Activated CD8-positive, alpha-beta memory T cell treated with anti-CD3 and anti-CD28 coated beads for 1 hour (primary cell): ENCODE measurements around the gene PEX6.
"Not testable (repeated sequence)": the region's sequence is repeated elsewhere in the genome, so short reads cannot be mapped to it uniquely, and the experiment has no call there.

Source experiments
- DNase-seq, 2 donors: peaks; one replicate each; pipeline ENCODE4 v3.0.0-alpha.2; 2020; ENCODE audit warnings: low read depth in 1 of 2; ENCODE audit errors: extremely low read depth in 1 of 2

PEX6 gene

DNA sequence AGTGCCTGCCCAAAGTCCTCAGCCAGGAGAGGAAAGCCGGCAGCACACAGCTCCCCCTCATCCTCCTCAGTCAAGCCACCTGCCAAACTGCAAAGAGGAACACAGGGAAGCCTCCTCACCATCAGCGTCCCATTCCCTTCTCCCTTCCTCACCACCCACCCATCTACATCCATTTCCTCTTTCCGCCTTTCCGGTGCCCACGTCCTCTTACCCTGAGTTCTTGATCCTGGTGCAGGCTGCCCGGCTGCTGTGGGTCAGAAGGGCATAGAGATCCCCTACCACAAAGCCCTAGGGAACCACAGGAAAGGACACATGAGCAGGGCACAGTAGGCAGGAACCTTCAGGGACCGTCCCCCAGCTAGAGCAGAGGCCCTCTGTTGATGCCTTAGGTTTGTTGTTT is 12.4 kb downstream of the PEX6 start:
- DNase-seq = no peak

DNA sequence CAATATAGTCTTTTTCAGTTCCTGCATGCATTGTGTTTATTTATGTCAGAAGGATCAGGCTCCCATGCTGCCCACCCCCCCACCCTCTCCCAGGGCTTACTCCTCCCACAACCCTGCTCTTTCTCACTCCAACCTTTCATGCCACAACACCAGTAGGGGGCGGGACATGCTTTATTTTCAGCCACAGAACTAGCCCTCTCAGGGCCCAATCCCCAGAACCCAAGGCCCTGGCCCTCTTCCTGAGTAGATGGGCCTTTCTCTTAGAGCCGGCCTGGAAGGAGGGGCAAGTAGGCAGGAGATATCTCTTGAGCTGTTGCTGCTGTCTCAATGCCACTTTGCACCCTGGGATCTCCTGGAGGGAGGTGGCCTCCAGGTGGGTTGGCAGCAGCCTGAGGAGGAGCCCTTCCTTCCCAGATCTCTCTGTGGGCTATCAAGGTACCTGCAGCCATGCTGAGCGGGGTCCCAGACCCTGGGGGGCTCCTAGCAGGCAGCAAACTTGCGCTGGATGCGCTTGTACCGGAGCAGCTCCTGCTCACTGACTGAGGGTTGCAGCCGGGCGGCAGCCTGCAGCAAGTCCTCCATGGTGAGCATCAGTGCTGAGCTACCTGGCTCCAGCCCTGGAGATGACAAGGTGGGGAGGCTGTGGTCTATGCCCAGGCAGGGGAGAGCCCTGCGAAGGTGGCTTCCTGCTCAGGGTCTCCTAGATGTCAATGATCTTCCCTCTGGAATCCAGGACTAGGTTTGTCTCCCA is 15.0 kb downstream of the PEX6 start:
- no peak for DNase-seq

DNA sequence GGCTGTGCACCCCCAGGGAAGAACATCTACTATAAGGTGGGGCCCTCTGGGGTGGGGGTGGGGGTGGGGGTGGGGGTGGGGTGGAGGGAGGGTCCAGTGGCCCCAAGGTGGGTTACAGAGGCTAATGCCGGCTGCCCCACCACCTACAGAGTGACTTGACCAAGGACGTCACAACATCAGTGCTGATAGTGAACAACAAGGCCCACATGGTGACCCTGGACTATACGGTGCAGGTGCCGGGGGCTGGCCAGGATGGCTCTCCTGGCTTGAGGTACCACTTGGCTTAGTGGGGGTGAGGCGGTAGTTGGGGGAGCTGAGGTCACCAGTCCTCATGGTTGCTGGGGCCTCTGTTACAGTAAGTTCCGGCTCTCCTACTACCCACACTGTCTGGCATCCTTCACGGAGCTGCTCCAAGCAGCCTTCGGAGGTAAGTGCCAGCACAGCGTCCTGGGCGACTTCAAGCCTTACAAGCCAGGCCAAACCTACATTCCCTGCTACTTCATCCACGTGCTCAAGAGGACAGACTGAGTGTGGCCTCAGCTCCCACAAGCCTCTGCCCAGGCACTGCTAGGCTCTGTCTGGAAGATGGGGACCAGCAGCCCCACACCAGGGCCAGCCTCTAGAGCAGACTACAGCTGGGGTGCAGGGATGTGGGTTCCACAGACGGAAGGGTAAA is 15.7 kb downstream of the PEX6 start:
- DNase-seq = no peak

DNA sequence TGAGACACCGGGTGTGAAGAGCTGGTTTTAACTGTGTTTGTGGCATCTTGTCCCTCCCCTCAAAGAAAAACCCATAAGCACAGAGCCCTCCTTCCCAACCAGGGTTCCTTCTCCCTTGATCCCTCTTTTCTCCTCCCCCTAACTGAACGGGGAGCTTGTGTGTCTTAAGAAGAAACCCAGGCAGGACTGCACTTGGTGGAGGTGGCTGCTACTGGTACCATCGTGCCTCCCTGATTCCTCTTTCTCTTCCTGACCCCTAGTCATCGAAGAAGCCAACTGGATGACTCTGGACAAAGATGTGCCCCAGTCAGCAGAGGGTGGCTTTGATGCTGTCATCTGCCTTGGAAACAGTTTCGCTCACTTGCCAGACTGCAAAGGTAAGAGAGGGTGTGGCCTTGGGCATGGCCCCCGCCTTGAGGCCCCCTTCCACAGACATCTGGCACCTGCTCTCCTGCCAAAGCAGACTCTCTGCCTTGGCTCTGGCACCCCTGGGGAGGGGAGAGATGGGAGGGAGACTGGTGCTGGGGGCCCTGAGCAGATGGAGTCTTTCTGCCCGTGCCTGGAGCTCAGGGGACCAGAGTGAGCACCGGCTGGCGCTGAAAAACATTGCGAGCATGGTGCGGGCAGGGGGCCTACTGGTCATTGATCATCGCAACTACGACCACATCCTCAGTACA is 16.3 kb downstream of the PEX6 start:
- DNase-seq = no peak

DNA sequence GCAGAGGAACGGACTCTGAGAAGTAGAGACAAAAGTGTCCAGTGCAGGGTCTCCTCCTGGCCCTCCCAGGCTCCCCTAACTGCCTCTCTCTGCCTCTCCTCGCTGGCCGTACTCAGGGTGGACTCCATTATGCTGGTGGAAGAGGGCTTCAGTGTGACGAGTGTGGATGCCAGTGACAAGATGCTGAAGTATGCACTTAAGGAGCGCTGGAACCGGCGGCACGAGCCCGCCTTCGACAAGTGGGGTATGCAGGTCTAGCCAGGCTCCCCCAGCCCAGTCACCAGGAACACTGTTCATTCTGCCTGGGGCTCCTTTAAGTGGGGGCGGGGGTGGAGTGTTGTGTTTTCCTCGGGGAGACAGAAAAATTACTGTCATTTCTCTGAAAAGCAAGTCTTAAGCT is 16.9 kb downstream of the PEX6 start:
- no peak for DNase-seq

DNA sequence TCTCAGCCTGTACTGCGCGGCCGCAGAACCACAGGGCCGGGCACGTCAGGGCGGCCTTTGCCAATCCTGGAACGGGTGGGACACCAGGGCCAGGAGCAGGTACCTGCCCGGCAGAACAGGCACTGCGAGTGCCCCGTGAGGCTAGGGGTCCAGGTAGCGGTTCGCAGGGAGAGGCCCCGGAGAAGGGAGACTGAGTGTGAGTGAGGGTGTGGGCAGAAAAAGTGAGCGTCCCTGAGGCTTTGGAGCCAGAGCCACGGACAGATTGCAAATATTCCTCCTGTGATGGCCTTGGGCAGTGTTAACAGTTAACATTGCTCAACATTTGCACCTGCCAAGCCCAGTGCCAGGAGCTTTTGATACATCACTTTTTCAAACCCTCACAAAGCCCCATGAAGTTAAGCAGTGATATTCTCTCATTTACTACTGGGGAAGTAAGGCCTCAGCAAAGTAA is 17.9 kb downstream of the PEX6 start:
- no peak for DNase-seq

DNA sequence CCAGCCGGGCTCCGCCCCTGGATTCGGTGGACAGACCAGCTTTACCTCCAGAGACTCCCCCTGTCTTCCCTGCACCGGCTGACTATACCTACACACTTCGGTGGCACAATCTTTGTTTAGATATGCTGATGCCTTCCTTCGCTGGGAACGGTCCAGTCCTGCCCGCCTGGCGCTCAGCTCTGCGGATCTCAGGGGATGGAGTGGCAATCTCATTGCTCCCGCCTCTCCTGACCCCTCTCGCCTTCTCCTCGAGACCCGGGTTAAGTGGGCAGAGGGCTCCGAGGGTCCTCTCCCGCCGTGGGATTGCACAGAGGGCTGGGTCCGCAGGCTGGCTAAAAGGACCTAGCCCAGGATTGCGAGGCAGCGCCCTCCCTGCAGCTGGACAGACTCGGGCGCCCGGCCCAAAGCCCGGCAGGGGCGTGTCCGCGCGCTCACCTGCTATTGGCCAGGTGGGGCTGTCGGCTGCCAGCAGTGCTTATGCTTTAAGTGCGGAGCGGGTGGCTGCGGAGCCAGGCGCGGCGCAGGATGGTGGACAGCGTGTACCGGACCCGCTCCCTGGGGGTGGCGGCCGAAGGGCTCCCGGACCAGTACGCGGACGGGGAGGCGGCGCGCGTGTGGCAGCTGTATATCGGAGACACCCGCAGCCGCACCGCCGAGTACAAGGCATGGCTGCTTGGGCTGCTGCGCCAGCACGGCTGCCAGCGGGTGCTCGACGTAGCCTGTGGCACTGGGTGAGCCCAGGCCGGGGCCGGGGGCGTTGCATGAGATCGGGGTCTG is 18.6 kb downstream of the PEX6 start, which contains the start of gene GNMT:
GNMT (plus strand) TSS at position 512 of the 777 bp plus-strand sequence; CDS start at position 526, 14 bp downstream.
- peak in 1 of 2 donors; percentile 11 for DNase-seq

DNA sequence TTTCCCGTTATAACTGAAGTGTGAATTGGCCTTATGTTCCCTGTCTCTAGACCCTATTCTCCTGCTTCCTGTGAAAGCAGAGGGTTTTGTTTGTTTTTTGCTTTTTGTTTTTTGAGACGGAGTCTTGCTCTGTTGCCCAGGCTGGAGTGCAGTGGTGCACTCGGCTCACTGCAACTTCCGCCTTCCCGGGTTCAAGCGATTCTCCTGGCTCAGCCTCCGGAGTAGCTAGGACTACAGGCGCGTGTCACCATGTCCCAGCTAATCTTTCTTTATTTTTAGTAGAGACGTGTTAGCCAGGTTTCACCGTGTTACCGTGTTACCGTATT is 19.1 kb downstream of the PEX6 start:
- no peak for DNase-seq

DNA sequence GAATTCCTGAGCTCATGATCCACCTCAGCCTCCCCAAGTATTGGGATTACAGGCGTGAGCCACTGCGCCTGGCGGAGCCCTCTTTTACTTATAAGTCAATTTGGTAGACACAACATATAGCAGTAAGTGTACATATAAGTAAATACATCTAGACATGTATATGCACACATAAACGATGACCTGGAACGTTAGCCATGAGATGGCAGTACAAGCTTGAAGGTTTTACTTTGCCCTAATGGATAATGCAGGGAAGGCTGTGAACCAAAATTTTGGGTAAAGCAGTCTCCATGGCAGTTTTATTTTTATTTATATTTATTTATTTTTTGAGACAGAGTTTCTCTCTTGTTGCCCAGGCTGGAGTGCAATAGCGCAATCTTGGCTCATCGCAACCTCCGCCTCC is 20.9 kb downstream of the PEX6 start:
- no peak for DNase-seq

DNA sequence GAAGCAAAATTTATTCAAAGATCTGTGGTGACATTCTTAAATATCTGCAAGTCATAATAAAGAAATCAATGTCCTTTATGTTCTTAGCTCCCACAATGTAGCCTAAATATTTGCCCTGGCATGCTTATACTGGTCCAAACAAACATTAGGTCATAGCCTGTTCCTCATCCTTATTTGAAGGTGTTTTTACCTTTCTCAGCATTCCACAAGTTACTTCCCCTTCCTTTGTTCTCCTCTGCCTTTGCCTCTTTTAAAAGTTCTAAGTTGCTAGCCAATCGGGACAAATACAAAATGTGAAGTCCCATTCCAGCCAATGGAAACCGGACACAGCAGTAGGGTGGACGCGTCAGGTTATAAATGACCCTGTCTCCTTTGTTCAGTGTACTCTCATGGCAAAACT is 24.6 kb downstream of the PEX6 start:
- not testable (repeated sequence) for DNase-seq

DNA sequence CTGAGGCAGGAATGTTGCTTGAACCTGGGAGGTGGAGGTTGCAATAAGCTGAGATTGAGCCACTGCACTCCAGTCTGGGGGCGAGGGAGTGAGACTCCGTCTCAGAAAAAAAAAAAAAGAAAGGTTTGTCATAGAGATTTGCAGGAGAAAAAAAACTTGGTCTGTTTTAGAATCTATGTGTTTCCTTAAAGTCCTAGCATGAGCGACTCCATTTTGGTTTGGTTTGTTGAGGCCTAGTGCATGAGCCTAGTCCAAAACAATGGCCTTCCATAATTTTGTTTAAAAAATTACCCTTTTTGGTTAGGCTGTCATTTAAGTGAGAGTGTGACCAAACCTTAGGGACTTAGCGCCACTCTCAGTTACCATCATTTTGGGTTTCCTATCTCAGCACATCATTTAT is 26.6 kb downstream of the PEX6 start:
- DNase-seq = no peak

DNA sequence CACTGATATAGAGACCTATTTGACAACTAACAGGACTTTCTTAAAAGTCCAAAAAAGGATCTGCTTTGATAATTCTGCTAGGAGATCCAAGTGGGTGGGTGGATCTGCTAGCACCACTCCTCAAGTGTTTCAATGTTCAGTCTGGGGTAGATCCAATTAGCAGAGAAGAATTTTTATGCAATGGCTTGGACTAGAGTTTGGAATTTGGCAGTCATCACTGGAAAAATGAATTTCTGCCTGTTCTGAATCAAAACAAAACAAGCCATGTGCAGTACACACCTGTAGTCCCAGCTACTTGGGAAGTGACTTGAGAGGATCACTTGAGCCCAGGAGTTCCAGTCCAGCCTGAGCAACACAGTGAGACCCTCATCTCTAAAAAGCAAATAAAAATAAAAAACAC is 31.0 kb downstream of the PEX6 start:
- no peak for DNase-seq

DNA sequence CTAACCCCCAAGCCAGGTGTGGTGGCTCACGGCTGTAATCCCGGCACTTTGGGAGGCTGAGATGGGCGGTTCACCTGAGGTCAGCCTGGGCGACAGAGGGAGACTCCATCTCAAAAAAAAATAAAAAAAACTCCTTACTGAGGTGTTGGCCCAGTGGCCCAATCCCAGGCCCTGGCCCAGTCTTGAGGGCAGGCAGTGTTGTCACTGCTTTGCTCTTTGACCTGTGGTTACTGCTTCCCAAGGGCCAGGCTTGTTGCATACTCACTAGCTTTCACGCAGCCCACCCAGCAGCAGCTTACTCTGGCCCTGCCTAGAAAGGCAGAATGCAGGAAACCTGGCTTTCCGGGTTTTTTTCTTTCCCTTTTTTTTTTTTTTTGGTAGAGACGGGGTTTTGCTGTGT is 36.5 kb downstream of the PEX6 start:
- no peak for DNase-seq

DNA sequence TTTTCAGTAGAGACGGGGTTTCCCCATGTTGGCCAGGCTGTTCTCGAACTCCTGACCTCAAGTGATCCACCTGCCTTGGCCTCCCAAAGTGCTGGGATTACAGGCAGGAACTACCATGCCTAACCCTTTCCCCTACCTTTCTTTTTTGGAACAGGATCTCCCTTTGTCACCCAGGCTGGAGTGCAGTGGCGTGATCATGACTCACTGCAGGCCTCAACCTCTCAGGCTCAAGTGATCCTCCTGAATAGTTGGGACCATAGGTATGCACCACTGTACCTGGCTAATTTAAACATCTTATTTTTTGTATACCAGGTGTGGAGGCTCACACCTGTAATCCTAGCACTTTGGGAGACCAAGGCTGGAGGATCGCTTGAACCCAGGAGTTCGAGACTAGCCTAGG is 37.6 kb downstream of the PEX6 start:
- DNase-seq = not testable (repeated sequence)

DNA sequence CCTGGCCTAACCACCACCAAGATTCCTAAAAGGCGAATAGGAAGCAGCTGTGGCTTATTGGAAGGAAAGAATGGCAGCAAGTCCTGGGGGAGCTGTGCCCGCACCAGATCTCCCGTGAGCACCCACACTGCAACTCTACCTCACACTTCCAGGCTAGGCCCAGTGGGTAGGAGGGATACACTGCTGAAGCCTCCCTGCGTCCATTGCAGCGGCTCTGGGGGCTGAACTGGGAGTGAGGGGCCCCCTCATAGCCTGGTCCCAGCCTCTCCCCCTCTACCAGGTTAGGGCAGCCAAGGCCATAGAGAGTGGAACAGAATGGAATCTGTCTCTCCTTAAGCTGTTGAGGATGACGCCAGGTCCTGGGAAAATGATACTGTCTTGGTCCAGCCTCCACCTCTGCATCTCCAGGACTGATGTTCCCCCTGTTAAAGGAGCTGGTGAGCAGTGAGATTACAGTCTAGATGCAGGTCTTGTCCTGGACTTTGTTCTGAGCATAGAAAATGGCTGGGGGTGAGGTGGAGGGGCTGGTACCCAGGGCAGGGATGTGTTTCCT is 38.4 kb downstream of the PEX6 start:
- no peak for DNase-seq

DNA sequence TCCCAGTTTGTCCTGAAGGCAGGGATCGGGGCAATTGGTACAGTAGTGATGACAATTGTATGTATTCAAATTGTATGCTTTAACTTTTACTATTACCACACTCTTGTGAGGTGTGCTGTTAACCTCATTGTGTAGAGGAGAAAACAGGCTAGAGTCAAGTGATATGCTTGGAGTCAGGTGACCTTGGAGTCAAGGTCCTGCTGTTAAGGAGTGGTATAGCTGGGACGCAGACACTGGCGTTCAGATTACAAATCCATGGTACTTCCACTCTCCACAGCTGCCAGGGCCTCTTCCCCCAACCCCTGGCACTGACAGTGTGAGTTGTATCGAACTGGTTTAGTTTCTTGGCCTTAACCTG is 39.2 kb downstream of the PEX6 start:
- no peak for DNase-seq

DNA sequence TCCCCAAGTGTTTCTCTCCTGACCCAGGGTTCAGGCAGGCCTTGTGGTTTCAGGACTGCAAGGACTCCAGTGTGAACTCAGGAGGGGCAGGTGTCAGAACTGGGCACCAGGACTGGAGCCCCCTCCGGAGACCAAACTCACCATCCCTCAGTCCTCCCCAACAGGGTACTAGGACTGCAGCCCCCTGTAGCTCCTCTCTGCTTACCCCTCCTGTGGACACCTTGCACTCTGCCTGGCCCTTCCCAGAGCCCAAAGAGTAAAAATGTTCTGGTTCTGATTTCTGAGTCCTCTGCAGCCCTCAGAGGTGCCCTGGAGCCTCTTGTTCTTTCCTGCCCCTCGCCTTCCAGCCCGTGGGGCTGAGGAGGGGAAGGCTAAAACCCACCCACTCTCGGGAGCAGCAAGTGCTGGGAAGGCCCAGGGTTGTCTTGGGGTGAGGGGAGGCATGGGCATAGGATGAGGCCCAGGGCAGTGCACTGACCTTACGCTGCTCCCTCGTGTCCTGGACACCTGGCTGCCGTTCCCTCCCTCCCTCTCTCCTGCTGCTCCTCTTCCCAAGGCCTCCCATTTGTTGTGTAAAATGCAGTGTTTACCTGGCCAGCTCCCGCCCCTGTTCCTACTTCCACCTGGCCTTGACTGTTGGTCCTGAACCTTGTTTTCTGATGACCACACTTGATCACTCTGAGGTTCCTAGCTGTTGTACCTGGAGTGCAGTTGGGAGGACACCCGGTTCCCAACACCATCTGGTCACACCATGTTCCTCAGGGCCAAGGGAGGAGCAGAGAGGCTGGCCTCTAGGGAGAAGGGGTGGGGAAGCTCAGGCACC is 39.8 kb downstream of the PEX6 start:
- DNase-seq = no peak

DNA sequence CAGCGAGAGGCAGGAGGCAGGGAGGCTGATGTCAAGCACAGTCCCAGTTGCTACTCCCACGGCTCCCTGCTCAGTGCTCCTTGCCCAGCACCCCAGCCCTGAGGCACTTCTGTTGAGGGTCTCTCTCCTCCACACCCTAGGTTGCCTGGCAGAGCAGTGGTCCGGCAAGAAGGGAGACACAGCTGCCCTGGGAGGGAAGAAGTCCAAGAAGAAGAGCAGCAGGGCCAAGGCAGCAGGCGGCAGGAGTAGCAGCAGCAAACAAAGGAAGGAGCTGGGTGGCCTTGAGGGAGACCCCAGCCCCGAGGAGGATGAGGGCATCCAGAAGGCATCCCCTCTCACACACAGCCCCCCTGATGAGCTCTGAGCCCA is 40.6 kb downstream of the PEX6 start:
- no peak for DNase-seq

DNA sequence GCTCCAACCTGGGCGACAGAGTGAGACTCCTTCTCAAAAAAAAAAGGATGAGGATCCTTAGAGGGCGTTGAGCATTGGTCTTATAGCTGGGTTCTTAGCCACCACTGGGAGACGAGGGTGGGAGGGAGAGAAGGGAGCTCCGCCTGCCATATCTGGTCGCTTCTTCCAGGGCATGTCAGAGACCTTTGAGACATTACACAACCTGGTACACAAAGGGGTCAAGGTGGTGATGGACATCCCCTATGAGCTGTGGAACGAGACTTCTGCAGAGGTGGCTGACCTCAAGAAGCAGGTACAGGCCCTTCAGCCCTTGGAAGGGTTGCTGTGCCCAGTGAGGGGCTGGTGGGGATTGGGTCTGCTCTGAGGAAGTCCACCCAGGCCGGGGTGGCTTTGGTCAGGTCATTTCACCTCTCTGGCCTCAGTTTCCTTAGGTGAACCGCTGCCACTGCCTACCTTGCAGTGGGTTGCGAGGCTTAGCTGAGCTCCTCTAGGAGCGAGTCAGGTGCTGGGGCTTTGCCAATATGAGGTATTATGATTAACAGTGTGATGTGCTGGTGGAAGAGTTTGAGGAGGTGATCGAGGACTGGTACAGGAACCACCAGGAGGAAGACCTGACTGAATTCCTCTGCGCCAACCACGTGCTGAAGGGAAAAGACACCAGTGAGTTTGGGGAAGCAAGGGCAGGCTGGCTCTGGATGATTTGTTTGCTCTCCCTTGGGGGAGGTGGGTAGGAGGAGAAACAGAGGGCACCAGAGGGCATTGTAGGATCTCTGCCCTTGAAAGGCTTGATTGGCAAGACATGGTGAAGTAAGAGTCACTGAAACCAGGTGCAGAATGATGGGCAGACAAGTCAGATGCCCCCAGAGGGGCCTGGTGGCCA is 41.2 kb downstream of the PEX6 start:
- DNase-seq = no peak
